GM23338 (cell line): ENCODE results near the gene PSMD2. TPM values are rescaled to one million over a fixed set of nuclear protein-coding genes. Genes with fewer than 3 reads are reported as not detected.
"Not testable (repeated sequence)": the region's sequence is repeated elsewhere in the genome, so short reads cannot be mapped to it uniquely, and the experiment has no call there.

Experiments used
- ATAC-seq: fragments of 200-7000 bp; cut with Tn5 transposase; 3 replicates; pipeline ENCODE4 v1.9.1; 2020
- DNase-seq: peaks from one replicate; pipeline ENCODE4 v3.0.0-alpha.2; 2015; ENCODE audit warnings: low spot score
- H2AFZ ChIP-seq: fragments of 200-600 bp; sonication (generic); 2 replicates; pipeline ENCODE4 v1.8.0; 2016; ENCODE audit warnings: antibody characterized with exemption, mild to moderate bottlenecking, moderate library complexity
- H3F3A ChIP-seq: fragments of 200-600 bp; sonication (generic); replicated peaks from 2 replicates; pipeline ENCODE4 v1.8.0; 2017; ENCODE audit warnings: antibody characterized with exemption, mixed run types, low read depth
- H3K27ac ChIP-seq: fragments of 200-600 bp; sonication (generic); 2 replicates; pipeline ENCODE4 v1.6.1; 2016; ENCODE audit warnings: low read depth
- H3K27me3 ChIP-seq: fragments of 200-600 bp; sonication (generic); 2 replicates; pipeline ENCODE4 v1.8.0; 2016; ENCODE audit warnings: mild to moderate bottlenecking, mixed run types, moderate library complexity; ENCODE audit not compliant: insufficient read depth
- H3K36me3 ChIP-seq: fragments of 200-600 bp; sonication (generic); 2 replicates; pipeline ENCODE4 v1.8.0; 2016; ENCODE audit warnings: mild to moderate bottlenecking; ENCODE audit not compliant: insufficient read depth
- H3K4me1 ChIP-seq: fragments of 200-600 bp; sonication (generic); 2 replicates; pipeline ENCODE4 v1.8.0; 2016; ENCODE audit warnings: mild to moderate bottlenecking, moderate library complexity; ENCODE audit not compliant: insufficient read depth
- H3K4me2 ChIP-seq: fragments of 200-600 bp; sonication (generic); 2 replicates; pipeline ENCODE4 v1.7.1; 2017; ENCODE audit warnings: mixed run types
- H3K4me3 ChIP-seq: fragments of 200-600 bp; sonication (generic); 2 replicates; pipeline ENCODE4 v1.6.1; 2016; ENCODE audit warnings: mixed run types
- H3K79me2 ChIP-seq: fragments of 200-600 bp; sonication (generic); replicated peaks from 2 replicates; pipeline ENCODE4 v1.8.0; 2017; ENCODE audit warnings: mild to moderate bottlenecking; ENCODE audit not compliant: insufficient read depth
- H3K9me2 ChIP-seq: fragments of 200-600 bp; sonication (generic); 2 replicates; pipeline ENCODE4 v1.8.0; 2017; ENCODE audit not compliant: insufficient read depth
- H4K20me1 ChIP-seq: fragments of 200-600 bp; sonication (generic); replicated peaks from 2 replicates; pipeline ENCODE4 v1.8.0; 2017; ENCODE audit warnings: mild to moderate bottlenecking; ENCODE audit not compliant: insufficient read depth
- H3K27ac Mint-ChIP-seq: 2 replicates; pipeline ENCODE4 v1.8.0; 2020; ENCODE audit warnings: inconsistent platforms, mild to moderate bottlenecking, moderate library complexity, mixed read lengths
- H3K27me3 Mint-ChIP-seq: 3 replicates; pipeline ENCODE4 v1.8.0; 2022; ENCODE audit warnings: low read depth, mild to moderate bottlenecking, moderate library complexity, mixed read lengths, inconsistent platforms; ENCODE audit not compliant: insufficient read depth, poor library complexity
- H3K36me3 Mint-ChIP-seq: 3 replicates; pipeline ENCODE4 v1.8.0; 2021; ENCODE audit warnings: low read depth, mild to moderate bottlenecking, inconsistent platforms, moderate library complexity, mixed read lengths
- H3K4me1 Mint-ChIP-seq: 3 replicates; pipeline ENCODE4 v1.8.0; 2020; ENCODE audit warnings: mild to moderate bottlenecking, inconsistent platforms, mixed read lengths
- H3K4me3 Mint-ChIP-seq: 3 replicates; pipeline ENCODE4 v1.8.0; 2021; ENCODE audit warnings: moderate library complexity, mild to moderate bottlenecking, inconsistent platforms, mixed read lengths
- H3K9me3 Mint-ChIP-seq: 3 replicates; pipeline ENCODE4 v1.8.0; 2020; ENCODE audit warnings: moderate library complexity, mild to moderate bottlenecking, inconsistent platforms, mixed read lengths
- CREB1 ChIP-seq: fragments of 250-450 bp; sonication (Bioruptor Pico); IDR thresholded peaks from 2 replicates; pipeline ENCODE4 v1.5.0; 2020; ENCODE audit warnings: low read depth, mild to moderate bottlenecking, moderate library complexity
- EZH2 ChIP-seq: fragments of 200-600 bp; sonication (generic); IDR thresholded peaks from one replicate; pipeline ENCODE4 v1.8.0; 2017; ENCODE audit warnings: antibody characterized with exemption, mild to moderate bottlenecking, low read depth; ENCODE audit not compliant: unreplicated experiment
- EZH2phosphoT487 ChIP-seq: fragments of 200-600 bp; sonication (generic); IDR thresholded peaks from one replicate; pipeline ENCODE4 v1.8.1; 2018; ENCODE audit warnings: antibody characterized with exemption; ENCODE audit not compliant: unreplicated experiment
- JUNB ChIP-seq: IDR thresholded peaks from one replicate; pipeline ENCODE4 v1.6.1; 2016; ENCODE audit warnings: antibody characterized with exemption; ENCODE audit not compliant: unreplicated experiment
- NANOG ChIP-seq: IDR thresholded peaks from 2 replicates; pipeline ENCODE4 v1.6.1; 2016; ENCODE audit warnings: antibody characterized with exemption, borderline replicate concordance
- POLR2AphosphoS5 ChIP-seq: IDR thresholded peaks from 2 replicates; pipeline ENCODE4 v1.6.1; 2016; ENCODE audit warnings: antibody characterized with exemption, low read depth
- ZNF114 ChIP-seq: fragments of 250-450 bp; sonication (Bioruptor Pico); IDR thresholded peaks from 2 replicates; pipeline ENCODE4 v1.5.0; 2020; ENCODE audit warnings: mild to moderate bottlenecking, moderate library complexity
- ZNF331 ChIP-seq: fragments of 250-450 bp; sonication (Bioruptor Pico); IDR thresholded peaks from 2 replicates; pipeline ENCODE4 v1.5.0; 2020; ENCODE audit warnings: low read depth, mild to moderate bottlenecking, moderate library complexity
- polyA plus RNA-seq: library from polyadenylated mRNA; unstranded; fragments of >200 nt; fragmentation: Nextera tagmentation; extraction: Ambion mirVana; gene quantifications from 2 replicates; pipeline ENCODE4 v1.2.1, GENCODE V29; 2016
- total RNA-seq: library from RNA; depleted of rRNA; stranded (reverse); fragments of >200 nt; shearing (Covaris generic); gene quantifications from 2 replicates; pipeline ENCODE4 v1.2.3, GENCODE V29; 2014
- TF ChIP-seq, protein P1 (sequence below), 2 experiments: fragments of 200-600 bp in 1 of 2; sonication (generic) in 1 of 2; conservative IDR thresholded peaks; 2 replicates each; pipeline versions ENCODE4 v1.5.1 to v1.6.1; 2016 to 2017; ENCODE audit warnings: antibody characterized with exemption in 2 of 2, low read depth in 2 of 2, mild to moderate bottlenecking in 2 of 2, moderate library complexity in 1 of 2
- TF ChIP-seq, protein P2 (sequence below): IDR thresholded peaks from 2 replicates; pipeline ENCODE4 v1.6.1; 2016; ENCODE audit warnings: antibody characterized with exemption
- TF ChIP-seq, protein P3 (sequence below): fragments of 250-450 bp; sonication (Bioruptor Pico); IDR thresholded peaks from 2 replicates; pipeline ENCODE4 v1.5.0; 2020; ENCODE audit warnings: mild to moderate bottlenecking, moderate library complexity

The PSMD2 gene
- total and polyA plus RNA-seq, 2 experiments from 2014 or later = 117 to 507 TPM

DNA sequence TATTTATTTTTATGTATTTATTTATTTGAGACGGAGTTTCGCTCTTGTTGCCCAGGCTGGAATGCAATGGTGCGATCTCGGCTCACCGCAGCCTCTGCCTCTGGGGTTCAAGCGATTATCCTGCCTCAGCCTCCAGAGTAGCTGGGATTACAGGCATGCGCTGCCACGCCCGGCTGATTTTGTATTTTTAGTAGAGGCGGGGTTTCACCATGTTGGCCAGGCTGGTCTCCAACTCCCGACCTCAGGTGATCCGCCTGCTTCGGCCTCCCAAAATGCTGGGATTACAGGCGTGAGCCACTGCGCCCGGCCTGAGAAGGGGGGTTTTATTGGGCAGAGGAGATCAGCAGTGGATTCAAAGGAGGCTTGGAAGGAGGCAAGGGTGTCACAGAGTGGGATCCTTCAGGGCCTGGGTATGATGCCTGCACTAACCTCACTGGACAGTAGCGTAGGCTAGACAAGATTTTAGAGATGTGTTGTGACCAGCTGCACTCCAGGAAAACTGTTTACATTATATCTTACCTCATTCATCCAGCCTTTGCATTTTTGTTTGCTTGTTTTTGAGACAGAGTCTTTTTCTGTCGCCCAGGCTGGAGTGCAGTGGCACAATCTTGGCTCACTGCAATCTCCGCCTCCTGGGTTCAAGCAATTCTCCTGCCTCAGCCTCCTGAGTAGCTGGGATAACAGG is 40.6 kb downstream of the PSMD2 start:
- peaks cover 28% of the 10 kb centered on the region for H3K79me2 ChIP-seq
- Mint-ChIP-seq H3K36me3 (peaks cover 21% of the 10 kb centered on the region), H3K27me3 (peaks cover 30% of the 10 kb centered on the region), H3K4me1 (peaks cover 41% of the 10 kb centered on the region)
- not testable (repeated sequence) for ATAC-seq, DNase-seq, H3K9me3 Mint-ChIP-seq, H2AFZ ChIP-seq, H3K36me3 ChIP-seq, H3K27me3 ChIP-seq, H3K27ac Mint-ChIP-seq, H3K4me3 Mint-ChIP-seq, H3K4me3 ChIP-seq, H3K4me2 ChIP-seq, H3K9me2 ChIP-seq, H3K27ac ChIP-seq
- H3K4me1 ChIP-seq = peaks cover 27% of the 10 kb centered on the region
- peaks cover 17% of the 10 kb centered on the region for H4K20me1 ChIP-seq
- H3F3A ChIP-seq = peaks cover 22% of the 10 kb centered on the region

DNA sequence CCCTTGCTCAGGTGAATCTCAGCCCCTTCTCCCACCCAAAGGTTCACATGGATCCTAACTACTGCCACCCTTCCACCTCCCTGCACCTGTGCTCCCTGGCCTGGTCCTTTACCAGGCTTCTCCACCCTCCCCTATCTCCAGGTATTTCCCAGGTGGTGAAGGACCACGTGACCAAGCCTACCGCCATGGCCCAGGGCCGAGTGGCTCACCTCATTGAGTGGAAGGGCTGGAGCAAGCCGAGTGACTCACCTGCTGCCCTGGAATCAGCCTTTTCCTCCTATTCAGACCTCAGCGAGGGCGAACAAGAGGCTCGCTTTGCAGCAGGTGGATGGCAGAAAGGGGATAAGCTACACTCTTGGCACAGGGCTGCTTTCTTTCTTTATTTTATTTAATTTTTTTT is 42.9 kb downstream of the PSMD2 start:
- Mint-ChIP-seq H3K4me3 (no peak overlapping the region), H3K36me3 (peaks cover 15% of the 10 kb centered on the region), H3K27me3 (peaks cover 25% of the 10 kb centered on the region), H3K4me1 (peaks cover 43% of the 10 kb centered on the region), H3K9me3 (peaks cover 3% of the 10 kb centered on the region; the same call in 1 of the 3 replicates), H3K27ac (no peak overlapping the region)
- Histone ChIP-seq H3K27ac (no peak overlapping the region), H3F3A (peaks cover 12% of the 10 kb centered on the region; the same call in 1 of the 2 replicates), H3K36me3 (no peaks in the 10 kb centered on the region), H3K9me2 (no peaks in the 10 kb centered on the region), H3K4me3 (no peak overlapping the region), H3K79me2 (peaks cover 23% of the 10 kb centered on the region), H3K27me3 (no peaks in the 10 kb centered on the region), H3K4me2 (no peak overlapping the region), H3K4me1 (peaks cover 26% of the 10 kb centered on the region), H2AFZ (no peak overlapping the region), H4K20me1 (peaks cover 14% of the 10 kb centered on the region)
- DNase-seq = no peak
- no peak for ATAC-seq
- no peak for TF ChIP-seq ZNF331 (CRISPR knock-in tag)
- TF ChIP-seq ZNF114 (CRISPR knock-in tag) = no peak
- TF ChIP-seq, protein P1, sequence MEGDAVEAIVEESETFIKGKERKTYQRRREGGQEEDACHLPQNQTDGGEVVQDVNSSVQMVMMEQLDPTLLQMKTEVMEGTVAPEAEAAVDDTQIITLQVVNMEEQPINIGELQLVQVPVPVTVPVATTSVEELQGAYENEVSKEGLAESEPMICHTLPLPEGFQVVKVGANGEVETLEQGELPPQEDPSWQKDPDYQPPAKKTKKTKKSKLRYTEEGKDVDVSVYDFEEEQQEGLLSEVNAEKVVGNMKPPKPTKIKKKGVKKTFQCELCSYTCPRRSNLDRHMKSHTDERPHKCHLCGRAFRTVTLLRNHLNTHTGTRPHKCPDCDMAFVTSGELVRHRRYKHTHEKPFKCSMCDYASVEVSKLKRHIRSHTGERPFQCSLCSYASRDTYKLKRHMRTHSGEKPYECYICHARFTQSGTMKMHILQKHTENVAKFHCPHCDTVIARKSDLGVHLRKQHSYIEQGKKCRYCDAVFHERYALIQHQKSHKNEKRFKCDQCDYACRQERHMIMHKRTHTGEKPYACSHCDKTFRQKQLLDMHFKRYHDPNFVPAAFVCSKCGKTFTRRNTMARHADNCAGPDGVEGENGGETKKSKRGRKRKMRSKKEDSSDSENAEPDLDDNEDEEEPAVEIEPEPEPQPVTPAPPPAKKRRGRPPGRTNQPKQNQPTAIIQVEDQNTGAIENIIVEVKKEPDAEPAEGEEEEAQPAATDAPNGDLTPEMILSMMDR (conservative IDR thresholded peaks at IDR 0.05; ENCODE audit: low read depth in 2 of 2) = no peak
- no peak for TF ChIP-seq CREB1 (CRISPR knock-in tag)
- TF ChIP-seq, protein P2, sequence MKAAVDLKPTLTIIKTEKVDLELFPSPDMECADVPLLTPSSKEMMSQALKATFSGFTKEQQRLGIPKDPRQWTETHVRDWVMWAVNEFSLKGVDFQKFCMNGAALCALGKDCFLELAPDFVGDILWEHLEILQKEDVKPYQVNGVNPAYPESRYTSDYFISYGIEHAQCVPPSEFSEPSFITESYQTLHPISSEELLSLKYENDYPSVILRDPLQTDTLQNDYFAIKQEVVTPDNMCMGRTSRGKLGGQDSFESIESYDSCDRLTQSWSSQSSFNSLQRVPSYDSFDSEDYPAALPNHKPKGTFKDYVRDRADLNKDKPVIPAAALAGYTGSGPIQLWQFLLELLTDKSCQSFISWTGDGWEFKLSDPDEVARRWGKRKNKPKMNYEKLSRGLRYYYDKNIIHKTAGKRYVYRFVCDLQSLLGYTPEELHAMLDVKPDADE = no peak
- no peak for TF ChIP-seq EZH2
- TF ChIP-seq NANOG = no peak
- TF ChIP-seq JUNB = no peak
- TF ChIP-seq, protein P3, sequence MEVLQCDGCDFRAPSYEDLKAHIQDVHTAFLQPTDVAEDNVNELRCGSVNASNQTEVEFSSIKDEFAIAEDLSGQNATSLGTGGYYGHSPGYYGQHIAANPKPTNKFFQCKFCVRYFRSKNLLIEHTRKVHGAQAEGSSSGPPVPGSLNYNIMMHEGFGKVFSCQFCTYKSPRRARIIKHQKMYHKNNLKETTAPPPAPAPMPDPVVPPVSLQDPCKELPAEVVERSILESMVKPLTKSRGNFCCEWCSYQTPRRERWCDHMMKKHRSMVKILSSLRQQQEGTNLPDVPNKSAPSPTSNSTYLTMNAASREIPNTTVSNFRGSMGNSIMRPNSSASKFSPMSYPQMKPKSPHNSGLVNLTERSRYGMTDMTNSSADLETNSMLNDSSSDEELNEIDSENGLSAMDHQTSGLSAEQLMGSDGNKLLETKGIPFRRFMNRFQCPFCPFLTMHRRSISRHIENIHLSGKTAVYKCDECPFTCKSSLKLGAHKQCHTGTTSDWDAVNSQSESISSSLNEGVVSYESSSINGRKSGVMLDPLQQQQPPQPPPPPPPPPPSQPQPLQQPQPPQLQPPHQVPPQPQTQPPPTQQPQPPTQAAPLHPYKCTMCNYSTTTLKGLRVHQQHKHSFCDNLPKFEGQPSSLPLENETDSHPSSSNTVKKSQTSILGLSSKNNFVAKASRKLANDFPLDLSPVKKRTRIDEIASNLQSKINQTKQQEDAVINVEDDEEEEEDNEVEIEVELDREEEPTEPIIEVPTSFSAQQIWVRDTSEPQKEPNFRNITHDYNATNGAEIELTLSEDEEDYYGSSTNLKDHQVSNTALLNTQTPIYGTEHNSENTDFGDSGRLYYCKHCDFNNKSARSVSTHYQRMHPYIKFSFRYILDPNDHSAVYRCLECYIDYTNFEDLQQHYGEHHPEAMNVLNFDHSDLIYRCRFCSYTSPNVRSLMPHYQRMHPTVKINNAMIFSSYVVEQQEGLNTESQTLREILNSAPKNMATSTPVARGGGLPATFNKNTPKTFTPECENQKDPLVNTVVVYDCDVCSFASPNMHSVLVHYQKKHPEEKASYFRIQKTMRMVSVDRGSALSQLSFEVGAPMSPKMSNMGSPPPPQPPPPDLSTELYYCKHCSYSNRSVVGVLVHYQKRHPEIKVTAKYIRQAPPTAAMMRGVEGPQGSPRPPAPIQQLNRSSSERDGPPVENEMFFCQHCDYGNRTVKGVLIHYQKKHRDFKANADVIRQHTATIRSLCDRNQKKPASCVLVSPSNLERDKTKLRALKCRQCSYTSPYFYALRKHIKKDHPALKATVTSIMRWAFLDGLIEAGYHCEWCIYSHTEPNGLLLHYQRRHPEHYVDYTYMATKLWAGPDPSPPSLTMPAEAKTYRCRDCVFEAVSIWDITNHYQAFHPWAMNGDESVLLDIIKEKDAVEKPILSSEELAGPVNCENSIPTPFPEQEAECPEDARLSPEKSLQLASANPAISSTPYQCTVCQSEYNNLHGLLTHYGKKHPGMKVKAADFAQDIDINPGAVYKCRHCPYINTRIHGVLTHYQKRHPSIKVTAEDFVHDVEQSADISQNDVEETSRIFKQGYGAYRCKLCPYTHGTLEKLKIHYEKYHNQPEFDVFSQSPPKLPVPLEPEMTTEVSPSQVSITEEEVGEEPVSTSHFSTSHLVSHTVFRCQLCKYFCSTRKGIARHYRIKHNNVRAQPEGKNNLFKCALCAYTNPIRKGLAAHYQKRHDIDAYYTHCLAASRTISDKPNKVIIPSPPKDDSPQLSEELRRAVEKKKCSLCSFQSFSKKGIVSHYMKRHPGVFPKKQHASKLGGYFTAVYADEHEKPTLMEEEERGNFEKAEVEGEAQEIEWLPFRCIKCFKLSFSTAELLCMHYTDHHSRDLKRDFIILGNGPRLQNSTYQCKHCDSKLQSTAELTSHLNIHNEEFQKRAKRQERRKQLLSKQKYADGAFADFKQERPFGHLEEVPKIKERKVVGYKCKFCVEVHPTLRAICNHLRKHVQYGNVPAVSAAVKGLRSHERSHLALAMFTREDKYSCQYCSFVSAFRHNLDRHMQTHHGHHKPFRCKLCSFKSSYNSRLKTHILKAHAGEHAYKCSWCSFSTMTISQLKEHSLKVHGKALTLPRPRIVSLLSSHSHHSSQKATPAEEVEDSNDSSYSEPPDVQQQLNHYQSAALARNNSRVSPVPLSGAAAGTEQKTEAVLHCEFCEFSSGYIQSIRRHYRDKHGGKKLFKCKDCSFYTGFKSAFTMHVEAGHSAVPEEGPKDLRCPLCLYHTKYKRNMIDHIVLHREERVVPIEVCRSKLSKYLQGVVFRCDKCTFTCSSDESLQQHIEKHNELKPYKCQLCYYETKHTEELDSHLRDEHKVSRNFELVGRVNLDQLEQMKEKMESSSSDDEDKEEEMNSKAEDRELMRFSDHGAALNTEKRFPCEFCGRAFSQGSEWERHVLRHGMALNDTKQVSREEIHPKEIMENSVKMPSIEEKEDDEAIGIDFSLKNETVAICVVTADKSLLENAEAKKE (CRISPR knock-in tag) = no peak
- TF ChIP-seq POLR2AphosphoS5 = no peak
- TF ChIP-seq EZH2phosphoT487 = no peak
